Globus pallidus (tissue), 1 donor: ENCODE results near the gene AGBL4.
"Not testable (repeated sequence)": the region's sequence is repeated elsewhere in the genome, so short reads cannot be mapped to it uniquely, and the experiment has no call there.

Experiments
- DNase-seq: peaks from one replicate; pipeline ENCODE4 v3.0.0-alpha.2; 2015; ENCODE audit warnings: low spot score

Gene AGBL4

GRCh38 chr1:49302400-49302799 lies 721.4 kb downstream of the AGBL4 start:
- not testable (repeated sequence) for DNase-seq

- DNase-seq: peak; percentile 3
Observed at GRCh38 chr1:49298304-49298703, 725.5 kb downstream of the AGBL4 start.

DNA sequence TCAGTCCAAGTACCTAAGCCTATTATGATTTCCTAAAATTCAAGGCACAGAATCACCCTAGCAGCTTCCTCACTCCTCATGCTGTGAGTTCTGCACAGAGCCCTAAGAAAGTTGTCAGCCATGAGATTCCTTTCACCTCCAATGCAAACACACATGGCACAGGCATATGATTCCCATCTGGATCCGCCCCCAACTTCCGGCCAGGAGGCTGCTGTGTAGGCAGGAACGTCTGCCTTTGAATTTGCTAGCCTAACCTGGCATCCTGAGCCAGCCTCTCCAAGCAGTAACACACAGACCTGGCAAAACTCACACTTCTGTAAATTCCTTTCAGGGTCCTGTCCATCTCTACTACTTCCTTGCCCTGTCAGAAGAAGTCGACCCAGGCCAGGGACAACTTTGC lies 726.0 kb downstream of the AGBL4 start:
- DNase-seq: no peak

- DNase-seq: no peak
Observed at GRCh38 chr1:49294539-49294938, 729.2 kb downstream of the AGBL4 start.

DNA sequence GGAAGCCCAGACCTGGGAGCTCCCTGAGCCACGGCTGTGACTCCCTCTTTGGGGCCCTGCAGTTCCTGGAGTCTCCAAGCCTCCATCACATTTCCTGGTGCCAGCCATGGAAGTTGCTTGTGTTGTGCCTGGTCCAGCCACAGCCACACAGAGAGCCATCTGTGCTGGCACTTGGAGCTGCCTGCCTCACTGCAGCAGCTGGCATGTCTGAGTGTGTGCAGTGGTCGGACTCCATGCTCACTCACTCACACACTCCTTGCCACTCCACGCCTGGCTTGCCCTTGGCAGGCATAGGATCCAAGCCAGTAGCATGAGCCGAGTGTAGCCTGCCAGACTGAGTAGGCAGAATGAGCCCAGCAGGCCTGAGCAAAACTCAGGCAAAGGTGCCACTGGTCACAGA lies 730.7 kb downstream of the AGBL4 start:
- DNase-seq: no peak

- DNase-seq: not testable (repeated sequence)
Observed at GRCh38 chr1:49257211-49258049, 766.3 kb downstream of the AGBL4 start.

DNA sequence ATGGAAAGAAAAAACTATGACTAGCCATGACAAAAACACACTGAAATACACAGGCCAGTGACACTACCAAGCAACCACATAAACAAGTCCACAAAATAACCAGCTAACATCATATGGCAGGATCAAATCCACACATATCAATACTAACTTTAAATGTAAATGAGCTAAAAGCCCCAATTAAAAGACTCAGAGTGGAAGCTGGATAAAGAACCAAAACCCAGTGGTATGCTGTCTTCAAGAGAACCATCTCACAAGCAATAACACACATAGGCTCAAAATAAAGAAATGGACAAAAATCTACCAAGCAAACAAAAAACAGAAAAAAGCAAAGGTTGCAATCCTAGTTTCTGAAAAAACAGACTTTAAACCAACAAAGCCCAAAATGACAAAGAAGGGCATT lies 770.8 kb downstream of the AGBL4 start:
- no peak for DNase-seq

DNA sequence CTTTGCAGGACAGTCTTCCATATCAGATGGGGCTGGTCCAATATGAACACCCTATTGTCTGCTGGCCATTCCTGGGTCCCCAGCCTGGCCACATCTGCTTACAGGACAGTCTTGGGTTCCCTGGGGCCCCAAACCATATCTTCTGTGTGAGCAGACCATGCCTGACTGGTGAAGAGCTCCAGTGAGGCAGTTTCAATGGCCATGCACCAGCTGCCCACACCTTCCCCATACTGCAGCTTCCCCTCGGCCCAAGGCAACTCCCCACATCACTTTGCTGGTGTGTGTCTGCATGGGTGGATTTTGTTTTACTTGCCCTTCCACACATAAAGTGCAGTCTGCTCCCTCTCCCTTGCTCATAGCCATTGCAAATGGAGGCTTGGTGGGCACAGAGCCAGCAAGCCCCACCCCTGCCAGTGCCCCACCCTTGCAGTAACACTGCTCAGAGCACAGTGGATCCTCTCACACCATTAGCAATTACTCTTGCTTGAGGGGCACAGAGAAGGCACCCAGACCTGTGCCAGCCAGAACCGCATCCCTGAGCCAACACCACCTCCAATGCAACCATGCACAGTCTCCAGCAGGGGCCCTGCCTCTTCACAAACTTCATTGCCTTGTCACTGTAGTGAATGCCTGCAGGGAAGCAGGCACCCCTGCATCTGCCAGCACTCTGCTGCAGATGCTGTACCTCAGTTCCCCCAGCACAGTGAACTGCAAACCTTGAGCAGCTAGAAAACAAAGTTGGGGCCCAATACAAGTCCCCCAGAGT lies 772.6 kb downstream of the AGBL4 start:
- no peak for DNase-seq

DNA sequence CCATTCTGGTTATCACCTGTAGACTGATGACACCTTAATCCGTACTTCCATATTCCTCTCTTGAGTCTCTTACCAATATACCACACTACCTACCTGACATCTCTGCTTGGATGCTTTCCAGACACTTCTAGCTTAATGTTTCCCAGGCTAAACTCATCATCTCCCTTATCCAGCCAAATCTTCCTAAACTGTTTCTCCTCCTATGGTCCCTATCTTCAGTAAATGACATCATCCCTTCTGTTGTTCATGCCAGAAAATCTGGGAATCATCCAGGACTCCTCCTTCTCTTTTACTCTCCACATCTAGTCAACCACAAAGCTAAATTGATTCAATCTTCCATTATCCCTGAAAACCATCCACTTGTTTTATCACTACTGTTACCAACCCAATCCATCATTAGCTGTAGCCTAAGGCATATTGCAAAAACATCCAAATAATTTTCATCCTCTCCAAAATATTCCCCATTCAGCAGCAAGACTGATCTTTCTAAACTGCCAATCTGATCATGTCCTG lies 783.0 kb downstream of the AGBL4 start:
- DNase-seq: no peak

DNA sequence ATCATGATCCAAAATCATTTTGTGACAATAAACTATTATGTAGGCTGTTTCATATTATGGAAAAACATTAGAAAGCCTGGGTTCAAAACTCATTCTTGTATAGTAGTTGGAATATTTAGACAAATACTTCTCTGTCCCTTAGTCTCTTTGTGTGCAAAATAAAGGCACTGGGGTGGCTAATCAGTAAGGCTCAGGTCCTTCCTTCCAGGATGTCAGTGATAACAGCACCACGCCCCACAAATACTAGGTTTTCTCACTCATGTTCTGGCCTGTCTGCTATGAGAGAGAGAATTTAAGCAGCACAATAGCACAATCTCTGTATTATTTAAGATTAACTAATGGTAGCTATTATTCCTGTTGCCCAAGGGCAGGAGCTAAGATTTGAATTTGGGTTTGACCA lies 788.8 kb downstream of the AGBL4 start:
- no peak for DNase-seq

GRCh38 chr1:49229555-49229954 lies 794.2 kb downstream of the AGBL4 start:
- DNase-seq: no peak

DNA sequence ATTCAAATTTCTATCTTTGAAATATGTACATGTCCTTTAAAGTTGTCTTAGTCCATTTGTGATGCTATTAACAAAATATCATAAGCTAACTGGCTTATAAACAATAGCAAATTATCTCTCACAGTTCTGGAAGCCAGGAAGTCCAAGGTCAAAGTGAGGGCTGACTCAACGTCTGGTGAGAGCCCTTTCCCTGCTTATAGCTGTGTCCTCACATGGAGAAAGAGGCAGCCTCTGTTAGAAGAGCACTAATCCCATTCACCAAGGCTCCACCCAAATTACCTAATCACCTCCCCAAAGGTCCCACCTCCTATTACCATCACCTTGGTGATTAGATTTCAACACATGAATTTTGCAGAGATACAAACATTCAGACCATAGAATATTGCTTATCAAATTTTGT lies 797.0 kb downstream of the AGBL4 start:
- DNase-seq: no peak

DNA sequence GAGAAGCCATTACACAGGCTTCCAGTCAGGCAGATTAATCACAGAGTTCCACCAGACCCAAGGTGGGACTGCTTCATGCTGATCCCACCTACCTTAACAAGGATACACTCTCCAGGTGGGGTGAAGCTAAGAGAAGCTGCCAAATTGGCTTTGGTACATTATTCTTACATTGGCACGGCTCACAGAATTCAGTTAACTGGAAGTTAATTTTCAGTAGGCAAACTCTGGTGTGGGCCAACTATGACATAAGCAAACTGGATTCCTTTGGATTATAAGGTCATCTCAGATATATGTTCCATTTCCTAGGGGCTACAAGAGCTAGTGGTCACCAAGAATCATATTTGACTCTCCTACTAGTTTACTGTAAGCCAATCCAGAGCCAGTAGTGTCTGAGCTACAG lies 798.3 kb downstream of the AGBL4 start:
- no peak for DNase-seq

- no peak for DNase-seq
Observed at GRCh38 chr1:49213301-49213700, 810.5 kb downstream of the AGBL4 start.

DNA sequence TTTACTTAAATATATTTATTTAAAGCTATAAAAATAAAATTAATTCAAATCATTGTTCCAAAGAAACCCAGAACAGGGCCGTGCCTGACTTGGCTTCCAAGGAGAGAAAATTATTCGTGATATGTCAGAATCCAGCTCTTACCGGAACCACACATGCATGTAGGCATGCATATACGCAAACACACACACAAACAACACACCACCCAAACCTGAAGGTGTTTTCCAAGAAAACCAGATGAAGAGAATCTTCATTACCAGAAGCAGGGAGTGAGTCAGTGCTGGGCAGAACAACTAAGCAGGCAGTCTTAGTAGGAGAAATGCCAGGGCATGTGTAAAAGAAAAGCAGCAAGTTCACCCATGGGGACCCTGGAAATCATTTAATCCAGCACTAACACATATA lies 815.0 kb downstream of the AGBL4 start:
- no peak for DNase-seq

GRCh38 chr1:49204720-49205119 lies 819.0 kb downstream of the AGBL4 start:
- DNase-seq: no peak

- DNase-seq: no peak
Observed at GRCh38 chr1:49200738-49201137, 823.0 kb downstream of the AGBL4 start.

- no peak for DNase-seq
Observed at GRCh38 chr1:49199564-49199963, 824.2 kb downstream of the AGBL4 start.

DNA sequence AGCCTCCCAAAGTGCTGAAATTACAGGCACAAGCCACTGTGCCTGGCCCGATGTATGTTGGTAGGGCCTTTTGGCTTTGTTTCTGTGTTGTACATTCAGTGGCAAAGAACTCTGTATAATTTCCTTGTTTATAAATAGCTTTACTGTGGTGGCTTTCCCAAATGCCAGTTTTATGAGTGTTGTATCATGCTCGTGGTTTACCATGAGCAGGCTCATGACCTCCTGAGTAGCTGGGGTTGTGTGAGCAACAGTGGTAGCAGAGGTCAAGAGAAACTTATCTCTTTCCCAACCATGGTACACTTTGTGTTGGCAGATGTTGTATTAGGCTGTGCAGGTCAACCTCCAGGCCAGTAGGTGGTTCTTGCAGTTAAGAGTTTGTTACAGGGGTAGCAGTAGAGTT lies 826.7 kb downstream of the AGBL4 start:
- DNase-seq: no peak

GRCh38 chr1:49190138-49190537 lies 833.6 kb downstream of the AGBL4 start:
- DNase-seq: no peak

DNA sequence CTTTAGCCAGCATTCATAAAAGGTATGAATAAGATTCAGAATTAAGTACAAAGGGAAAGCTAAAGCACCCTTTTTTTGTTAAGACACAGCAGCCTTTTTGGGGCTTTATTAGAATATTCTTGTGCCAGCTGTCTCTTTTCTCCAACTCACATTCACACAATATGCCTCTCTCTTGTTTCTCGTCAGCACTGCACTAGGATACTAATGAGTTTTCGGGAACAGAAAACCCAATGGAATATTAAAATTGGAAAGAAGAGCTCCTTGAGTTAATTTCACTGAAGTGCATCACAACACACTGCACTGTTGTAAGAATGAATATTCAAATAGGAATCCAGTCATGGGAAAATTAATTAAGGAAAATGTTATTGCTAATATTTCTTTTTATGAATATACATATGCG lies 836.7 kb downstream of the AGBL4 start:
- peak; percentile 37 for DNase-seq

- no peak for DNase-seq
Observed at GRCh38 chr1:49185450-49185980, 838.2 kb downstream of the AGBL4 start.

DNA sequence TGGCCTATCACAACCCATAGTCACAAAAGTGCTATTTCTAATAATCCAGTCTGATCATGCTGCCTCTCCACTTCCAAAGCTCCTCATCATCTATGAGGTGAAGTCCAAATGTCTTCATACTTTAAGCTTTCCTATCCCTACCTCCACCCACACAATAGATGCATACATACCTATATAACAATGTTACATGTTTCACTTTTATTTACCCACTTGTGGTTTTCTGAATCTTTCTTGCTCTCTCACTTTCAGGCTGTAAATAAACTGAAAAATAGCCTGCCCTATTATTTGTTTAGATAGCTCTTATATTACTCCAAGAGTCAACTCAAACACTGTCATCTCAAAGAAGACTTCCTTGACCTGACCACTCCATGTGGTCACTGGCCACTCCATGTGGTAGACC lies 840.3 kb downstream of the AGBL4 start:
- no peak for DNase-seq
